BE2C (cell line): ENCODE results near the gene LENG9.
"Not testable (repeated sequence)": the region's sequence is repeated elsewhere in the genome, so short reads cannot be mapped to it uniquely, and the experiment has no call there.

Source experiments
- DNase-seq: peaks from one replicate; pipeline ENCODE4 v3.0.0-alpha.2; 2020
- H3K27me3 ChIP-seq: fragments of 250-450 bp; sonication (Bioruptor Pico); 2 replicates; pipeline ENCODE4 v1.5.1; 2020; ENCODE audit warnings: mild to moderate bottlenecking
- H3K36me3 ChIP-seq: fragments of 250-450 bp; sonication (Bioruptor Pico); 2 replicates; pipeline ENCODE4 v1.5.1; 2020; ENCODE audit warnings: mild to moderate bottlenecking
- H3K4me1 ChIP-seq: fragments of 250-450 bp; sonication (Bioruptor Pico); 2 replicates; pipeline ENCODE4 v1.5.1; 2020
- H3K4me3 ChIP-seq: 2 replicates; pipeline ENCODE4 v1.5.1; 2011; ENCODE audit warnings: low read depth, low read length
- H3K9me3 ChIP-seq: fragments of 250-450 bp; sonication (Bioruptor Pico); 2 replicates; pipeline ENCODE4 v1.5.1; 2020
- CTCF ChIP-seq: IDR thresholded peaks from 2 replicates; pipeline ENCODE4 v1.5.1; 2012; ENCODE audit warnings: mild to moderate bottlenecking, low read depth, low read length

Gene LENG9

DNA sequence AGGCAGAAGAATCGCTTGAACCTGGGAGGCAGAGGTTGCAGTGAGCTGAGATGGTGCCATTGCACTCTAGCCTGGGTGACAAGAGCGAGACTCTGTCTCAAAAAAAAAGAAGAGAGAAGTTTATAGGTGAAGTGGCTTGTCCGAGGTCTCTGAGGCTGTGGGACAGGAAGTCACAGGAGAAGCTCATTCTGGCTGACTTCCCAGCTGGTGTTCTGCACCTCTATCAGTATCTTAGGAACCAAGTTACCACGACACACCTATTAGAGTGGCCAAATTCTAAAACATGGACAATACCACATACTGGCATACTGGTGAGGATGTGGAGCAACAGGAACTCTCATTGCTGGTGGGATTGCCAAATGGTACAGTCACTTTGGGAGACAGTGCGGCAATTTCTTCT lies 31.7 kb upstream of the LENG9 start:
- peaks cover 40% of the 10 kb centered on the region for H3K27me3 ChIP-seq
- not testable (repeated sequence) for H3K36me3 ChIP-seq, H3K9me3 ChIP-seq, DNase-seq, H3K4me1 ChIP-seq, H3K4me3 ChIP-seq

DNA sequence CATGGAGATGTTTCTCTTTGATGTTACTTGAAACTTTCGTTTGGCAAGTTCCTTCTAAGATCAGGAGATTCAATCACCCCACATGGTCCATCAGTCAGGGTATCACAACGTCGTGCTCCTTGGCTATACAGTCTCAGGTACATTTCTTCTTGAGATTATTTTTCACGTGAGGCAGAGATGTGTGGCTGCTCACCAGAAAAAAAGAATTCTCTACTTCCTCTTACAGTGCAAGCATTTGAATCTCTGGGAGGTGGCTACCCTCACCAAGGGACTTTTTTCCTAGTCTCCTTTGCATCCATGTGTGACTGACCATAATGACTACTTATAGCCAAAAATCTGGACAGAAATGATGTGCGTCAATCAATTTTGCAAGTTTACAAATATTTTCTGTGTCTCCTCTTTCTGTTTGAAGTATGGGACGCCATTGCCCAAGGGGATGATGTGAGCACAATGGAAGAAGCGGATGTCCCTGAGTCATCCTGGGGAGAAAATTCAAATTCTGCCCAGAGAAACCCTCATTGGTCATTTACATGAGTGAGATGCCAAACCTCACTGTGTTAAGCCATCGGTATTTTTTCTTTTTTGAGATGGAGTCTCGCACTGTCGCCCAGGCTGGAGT lies 30.5 kb upstream of the LENG9 start:
- no peak for TF ChIP-seq CTCF
- no peaks in the 10 kb centered on the region for H3K36me3 ChIP-seq
- H3K27me3 ChIP-seq = peaks cover 49% of the 10 kb centered on the region
- no peaks in the 10 kb centered on the region for H3K4me1 ChIP-seq
- DNase-seq = no peak
- no peaks in the 10 kb centered on the region for H3K9me3 ChIP-seq
- no peak overlapping the region for H3K4me3 ChIP-seq

DNA sequence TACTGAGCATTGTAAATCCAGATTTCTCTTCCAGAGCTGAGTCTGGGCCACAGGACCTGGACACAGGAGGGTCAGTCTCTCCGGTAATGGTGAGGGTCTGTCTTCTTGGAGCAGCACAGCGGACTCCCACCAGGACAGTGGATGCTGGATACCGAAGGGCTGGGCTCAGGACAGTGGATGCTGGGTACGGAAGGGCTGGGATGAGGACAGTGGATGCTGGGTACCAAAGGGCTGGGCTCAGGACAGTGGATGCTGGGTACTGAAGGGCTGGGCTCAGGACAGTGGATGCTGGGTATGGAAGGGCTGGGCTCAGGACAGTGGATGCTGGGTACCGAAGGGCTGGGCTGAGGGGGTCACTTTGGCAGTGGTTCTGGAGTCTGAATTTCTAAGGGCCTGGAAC lies 29.5 kb upstream of the LENG9 start:
- H3K9me3 ChIP-seq, DNase-seq, H3K36me3 ChIP-seq, H3K4me3 ChIP-seq, H3K4me1 ChIP-seq: not testable (repeated sequence)
- H3K27me3 ChIP-seq = peaks cover 50% of the 10 kb centered on the region

- Histone ChIP-seq H3K4me3 (no peak overlapping the region), H3K27me3 (peaks cover 50% of the 10 kb centered on the region), H3K36me3 (no peaks in the 10 kb centered on the region), H3K9me3 (no peaks in the 10 kb centered on the region), H3K4me1 (no peaks in the 10 kb centered on the region)
- no peak for TF ChIP-seq CTCF
- no peak for DNase-seq
Observed at GRCh38 chr19:54492568-54492967, 29.0 kb upstream of the LENG9 start.

DNA sequence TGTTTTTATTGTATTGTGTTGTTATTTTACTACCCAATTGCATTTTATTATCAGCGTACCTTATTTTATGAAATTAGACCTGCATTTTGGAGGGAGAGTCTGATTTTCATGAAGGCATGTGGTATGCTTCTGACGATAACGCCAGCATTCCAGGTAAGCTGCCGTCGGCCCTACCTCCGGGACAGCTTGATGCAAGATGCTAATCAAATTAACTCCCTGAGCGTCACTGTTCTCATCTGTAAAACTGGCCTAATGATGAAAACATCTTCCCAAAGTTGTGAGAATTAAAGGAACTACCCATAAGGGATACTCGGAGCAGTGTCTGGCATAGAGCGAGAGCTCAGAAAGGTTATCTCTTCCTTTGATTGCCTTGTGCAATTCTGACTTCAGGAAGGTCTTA lies 26.2 kb upstream of the LENG9 start:
- Histone ChIP-seq H3K4me1 (no peaks in the 10 kb centered on the region), H3K36me3 (no peaks in the 10 kb centered on the region), H3K27me3 (peaks cover 42% of the 10 kb centered on the region), H3K4me3 (no peak overlapping the region), H3K9me3 (no peaks in the 10 kb centered on the region)
- no peak for TF ChIP-seq CTCF
- DNase-seq = no peak

DNA sequence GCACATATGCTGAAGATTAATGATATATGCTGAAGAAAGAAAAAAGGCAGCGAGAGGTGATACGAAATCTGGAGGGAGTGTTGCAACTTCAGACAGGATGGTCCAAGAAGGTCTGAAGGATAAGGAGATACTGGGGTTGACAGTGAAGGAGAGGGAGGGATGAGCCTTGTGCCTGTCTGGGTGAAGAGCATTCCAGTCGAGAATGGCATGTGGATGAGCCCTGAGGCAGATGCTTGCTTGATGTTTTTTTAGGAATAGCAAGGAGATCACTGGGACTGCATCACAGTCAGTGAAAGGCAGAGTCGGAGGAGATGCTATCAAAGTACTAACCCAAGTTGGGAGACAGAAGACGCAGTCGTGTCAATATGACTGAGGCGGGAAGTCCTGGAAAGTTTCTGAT lies 25.8 kb upstream of the LENG9 start:
- no peak for DNase-seq
- Histone ChIP-seq H3K4me1 (no peaks in the 10 kb centered on the region), H3K27me3 (peaks cover 42% of the 10 kb centered on the region), H3K9me3 (no peaks in the 10 kb centered on the region; the same call in 1 of the 2 replicates), H3K4me3 (no peak overlapping the region), H3K36me3 (no peaks in the 10 kb centered on the region)
- TF ChIP-seq CTCF = no peak

DNA sequence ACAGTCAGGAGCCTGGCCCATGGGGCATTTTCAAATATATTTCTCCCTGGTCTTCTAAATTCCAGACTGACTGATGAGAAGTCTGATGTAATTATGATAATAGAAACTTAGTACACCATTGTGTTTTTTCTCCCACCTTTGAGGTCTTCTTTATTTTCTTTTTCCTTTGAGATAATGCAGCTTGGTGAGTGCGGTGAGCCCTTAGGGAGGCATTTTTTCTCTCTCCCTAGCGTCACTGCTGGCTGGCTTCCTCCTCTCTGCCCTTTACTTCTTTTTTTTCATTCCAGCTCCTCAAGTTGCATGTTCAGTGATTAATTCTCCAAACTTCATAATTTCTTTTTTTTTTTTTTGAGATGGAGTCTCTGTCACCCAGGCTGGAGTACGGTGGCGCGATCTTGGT lies 22.3 kb upstream of the LENG9 start:
- no peaks in the 10 kb centered on the region; the same call in 1 of the 2 replicates for H3K9me3 ChIP-seq
- peaks cover 37% of the 10 kb centered on the region for H3K27me3 ChIP-seq
- no peak for DNase-seq

More for the DNA sequence above, 22.3 kb upstream of the LENG9 start:
- no peak overlapping the region for H3K4me3 ChIP-seq
- no peaks in the 10 kb centered on the region for H3K4me1 ChIP-seq
- no peak for TF ChIP-seq CTCF
- no peaks in the 10 kb centered on the region for H3K36me3 ChIP-seq
